ENCODE measurements around the gene NDUFA13. TPM values are rescaled to one million over a fixed set of nuclear protein-coding genes. Genes with fewer than 3 reads are reported as not detected.
A peak's percentile ranks its signal among the peaks of the same experiment; 100 is the strongest.

NDUFA13 gene
- total and polyA plus RNA-seq, 8 donors: 24.5 to 367 (median 143) TPM

DNA sequence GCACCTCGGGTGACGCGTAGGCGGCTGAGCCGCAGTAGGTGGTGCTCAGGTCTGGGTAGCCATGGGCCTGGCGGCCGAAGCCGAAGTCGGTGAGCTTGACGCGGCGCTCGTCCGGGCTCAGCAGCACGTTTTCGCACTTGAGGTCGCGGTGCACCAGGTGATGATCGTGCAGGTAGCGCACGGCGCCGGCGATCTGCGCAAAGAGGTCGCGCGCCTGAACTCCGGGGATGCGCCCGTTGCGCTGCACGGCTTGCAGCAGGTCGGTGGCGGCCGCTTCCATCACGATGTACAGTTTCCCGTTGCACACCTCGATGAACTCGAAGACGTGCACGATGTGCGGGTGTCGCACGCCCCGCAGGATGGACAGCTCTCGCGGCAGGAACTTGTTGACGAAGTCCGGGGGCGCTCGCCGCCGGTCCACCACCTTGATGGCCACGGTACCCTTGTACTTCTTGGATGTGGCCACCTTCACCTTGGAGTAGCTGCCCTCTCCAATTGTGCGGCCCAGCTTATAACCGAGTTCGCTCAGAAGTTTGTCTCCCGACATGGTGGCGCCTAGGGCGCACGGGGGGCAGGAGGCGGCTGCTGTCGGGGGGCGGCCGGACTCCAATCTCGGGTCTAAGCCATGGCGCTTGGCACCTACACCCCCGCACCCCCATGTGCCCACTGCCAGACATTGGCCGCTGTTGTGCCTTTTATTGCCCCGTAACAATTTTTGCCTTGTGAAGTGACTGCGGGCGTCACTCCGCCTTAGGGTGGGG is 964 bp upstream of the NDUFA13 start, which contains the start of gene TSSK6:
TSSK6 (minus strand) TSS at position 668 of the 761 bp plus-strand sequence; CDS start at position 547, 121 bp downstream.
- DNase-seq: no peak
- WGBS, 5 donors: 83 to 90% (median 87%) methylated on average over 22 to 74 of the region's 74 CpGs
- TF ChIP-seq, protein P1, sequence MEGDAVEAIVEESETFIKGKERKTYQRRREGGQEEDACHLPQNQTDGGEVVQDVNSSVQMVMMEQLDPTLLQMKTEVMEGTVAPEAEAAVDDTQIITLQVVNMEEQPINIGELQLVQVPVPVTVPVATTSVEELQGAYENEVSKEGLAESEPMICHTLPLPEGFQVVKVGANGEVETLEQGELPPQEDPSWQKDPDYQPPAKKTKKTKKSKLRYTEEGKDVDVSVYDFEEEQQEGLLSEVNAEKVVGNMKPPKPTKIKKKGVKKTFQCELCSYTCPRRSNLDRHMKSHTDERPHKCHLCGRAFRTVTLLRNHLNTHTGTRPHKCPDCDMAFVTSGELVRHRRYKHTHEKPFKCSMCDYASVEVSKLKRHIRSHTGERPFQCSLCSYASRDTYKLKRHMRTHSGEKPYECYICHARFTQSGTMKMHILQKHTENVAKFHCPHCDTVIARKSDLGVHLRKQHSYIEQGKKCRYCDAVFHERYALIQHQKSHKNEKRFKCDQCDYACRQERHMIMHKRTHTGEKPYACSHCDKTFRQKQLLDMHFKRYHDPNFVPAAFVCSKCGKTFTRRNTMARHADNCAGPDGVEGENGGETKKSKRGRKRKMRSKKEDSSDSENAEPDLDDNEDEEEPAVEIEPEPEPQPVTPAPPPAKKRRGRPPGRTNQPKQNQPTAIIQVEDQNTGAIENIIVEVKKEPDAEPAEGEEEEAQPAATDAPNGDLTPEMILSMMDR (IDR thresholded peaks at IDR 0.05): no peak
- TF ChIP-seq POLR2A (IDR thresholded peaks at IDR 0.05) (no peak), POLR2AphosphoS5 (IDR thresholded peaks at IDR 0.05) (no peak), EP300 (IDR thresholded peaks at IDR 0.05) (no peak)
- Histone ChIP-seq H3K9me3 (no peaks in the 10 kb centered on the region), H3K36me3 (peaks cover 0 to 19% (median 11%) of the 10 kb centered on the region in 4 donors), H3K4me1 (peaks cover 23 to 54% (median 45%) of the 10 kb centered on the region in 4 donors), H3K27ac (peak within 1 kb of the TSS; percentile 71 to 91 (median 86)), H3K27me3 (no peaks in the 10 kb centered on the region), H3K4me3 (peak within 1 kb of the TSS; percentile 66 to 88 (median 80))
- intact Hi-C loops (cut with DNase I; ENCODE audit: low total_unique reads): no loop called here

GRCh38 chr19:19517235-19517619 is 1.2 kb downstream of the NDUFA13 start:
- Histone ChIP-seq H3K4me3 (peak overlapping the region in 3 of 4 donors; percentile 66 to 88 (median 87)), H3K27me3 (no peaks in the 10 kb centered on the region), H3K36me3 (peaks cover 0 to 30% (median 24%) of the 10 kb centered on the region in 4 donors), H3K9me3 (no peaks in the 10 kb centered on the region), H3K4me1 (peaks cover 23 to 69% (median 47%) of the 10 kb centered on the region in 4 donors), H3K27ac (no peak overlapping the region)
- no peak for TF ChIP-seq EP300 (IDR thresholded peaks at IDR 0.05)
- no peak for TF ChIP-seq POLR2A (IDR thresholded peaks at IDR 0.05)
- TF ChIP-seq POLR2AphosphoS5 (IDR thresholded peaks at IDR 0.05): no peak
- TF ChIP-seq, protein P1 (IDR thresholded peaks at IDR 0.05): no peak
- intact Hi-C loops (cut with DNase I; ENCODE audit: low total_unique reads): no loop called here
- 78 to 87% (median 85%) methylated on average over 10 of the region's 10 CpGs for WGBS, 5 donors
- no peak for DNase-seq

- Histone ChIP-seq H3K27me3 (no peaks in the 10 kb centered on the region), H3K9me3 (no peaks in the 10 kb centered on the region), H3K27ac (no peak overlapping the region), H3K36me3 (peaks cover 4 to 62% (median 49%) of the 10 kb centered on the region in 4 donors), H3K4me1 (peaks cover 17 to 54% (median 34%) of the 10 kb centered on the region in 4 donors), H3K4me3 (no peak overlapping the region)
- WGBS, 5 donors: 77 to 83% (median 81%) methylated on average over 6 of the region's 6 CpGs
- intact Hi-C loops (cut with DNase I; ENCODE audit: low total_unique reads): no loop called here
- DNase-seq: no peak
- TF ChIP-seq, protein P1 (IDR thresholded peaks at IDR 0.05): no peak
- TF ChIP-seq EP300 (IDR thresholded peaks at IDR 0.05) (no peak), POLR2AphosphoS5 (IDR thresholded peaks at IDR 0.05) (no peak), POLR2A (IDR thresholded peaks at IDR 0.05) (no peak)
Measured at GRCh38 chr19:19520989-19521388, 5.0 kb downstream of the NDUFA13 start.

GRCh38 chr19:19523177-19523576 is 7.2 kb downstream of the NDUFA13 start:
- WGBS, 5 donors: 87 to 92% (median 92%) methylated on average over 3 of the region's 3 CpGs
- H3K4me3 ChIP-seq: no peak overlapping the region
- peaks cover under 1 to 45% (median 19%) of the 10 kb centered on the region in 4 donors for H3K4me1 ChIP-seq
- TF ChIP-seq, protein P1 (IDR thresholded peaks at IDR 0.05): no peak
- TF ChIP-seq POLR2AphosphoS5 (IDR thresholded peaks at IDR 0.05) (no peak), POLR2A (IDR thresholded peaks at IDR 0.05) (no peak), EP300 (IDR thresholded peaks at IDR 0.05) (no peak)
- no peak overlapping the region for H3K27ac ChIP-seq
- no peaks in the 10 kb centered on the region for H3K9me3 ChIP-seq
- intact Hi-C loops (cut with DNase I; ENCODE audit: low total_unique reads): no loop called here
- no peaks in the 10 kb centered on the region for H3K27me3 ChIP-seq
- DNase-seq: no peak
- peaks cover 19 to 78% (median 70%) of the 10 kb centered on the region in 4 donors for H3K36me3 ChIP-seq
